EH (cell line): ENCODE results near the gene HOXC9.

Experiments used
- DNase-seq: peaks from one replicate; pipeline ENCODE4 v3.0.0-alpha.2; 2015; ENCODE audit warnings: low read depth

The HOXC9 gene

DNA sequence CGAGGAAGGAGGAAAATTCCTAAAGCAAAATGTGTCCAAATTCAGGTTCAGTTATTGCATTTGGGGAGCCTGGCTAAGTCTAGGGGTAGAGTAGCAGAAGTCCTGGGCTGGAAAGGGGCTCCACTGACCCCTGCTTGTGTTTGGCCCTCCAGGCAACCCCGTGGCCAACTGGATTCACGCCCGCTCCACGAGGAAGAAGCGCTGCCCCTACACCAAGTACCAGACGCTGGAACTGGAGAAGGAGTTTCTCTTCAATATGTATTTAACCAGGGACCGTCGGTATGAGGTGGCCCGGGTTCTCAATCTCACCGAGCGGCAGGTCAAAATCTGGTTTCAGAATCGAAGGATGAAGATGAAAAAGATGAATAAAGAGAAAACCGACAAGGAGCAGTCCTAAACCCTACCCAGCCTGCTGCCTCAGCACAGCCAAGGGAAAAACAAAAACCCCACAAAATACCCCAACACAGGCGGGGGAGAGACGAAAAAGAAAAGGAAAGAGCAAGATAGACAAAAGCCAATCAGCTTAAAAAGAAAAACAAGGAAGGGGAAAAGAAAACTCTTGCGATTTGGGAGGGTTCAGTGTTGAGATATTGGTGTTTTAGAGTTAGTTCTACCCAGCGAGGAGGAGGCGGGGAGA, 2.4 kb downstream of the HOXC9 start:
- DNase-seq = no peak

DNA sequence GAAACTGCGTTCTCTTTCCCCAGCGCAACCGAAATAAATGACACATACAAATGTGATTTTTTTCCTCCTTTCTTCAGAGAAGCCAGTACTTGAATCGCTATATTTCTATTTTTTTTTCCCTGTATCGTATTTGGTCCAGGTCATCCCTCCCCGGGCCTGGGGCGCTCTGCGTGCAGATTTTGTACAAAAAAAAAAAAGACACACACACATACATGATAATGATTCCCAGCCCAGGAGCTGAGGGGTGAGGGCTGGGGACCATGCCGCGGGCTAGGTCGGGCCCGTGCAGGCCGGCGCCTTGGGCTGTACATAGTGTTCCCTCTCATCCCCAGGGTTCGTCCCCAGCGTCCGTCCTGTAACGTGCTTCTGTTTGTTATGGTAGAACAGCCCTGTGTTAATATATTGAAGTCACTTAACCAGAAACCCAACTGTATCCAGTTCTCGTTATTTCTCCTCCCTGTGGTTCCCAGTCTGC, 3.0 kb downstream of the HOXC9 start:
- DNase-seq = no peak

DNA sequence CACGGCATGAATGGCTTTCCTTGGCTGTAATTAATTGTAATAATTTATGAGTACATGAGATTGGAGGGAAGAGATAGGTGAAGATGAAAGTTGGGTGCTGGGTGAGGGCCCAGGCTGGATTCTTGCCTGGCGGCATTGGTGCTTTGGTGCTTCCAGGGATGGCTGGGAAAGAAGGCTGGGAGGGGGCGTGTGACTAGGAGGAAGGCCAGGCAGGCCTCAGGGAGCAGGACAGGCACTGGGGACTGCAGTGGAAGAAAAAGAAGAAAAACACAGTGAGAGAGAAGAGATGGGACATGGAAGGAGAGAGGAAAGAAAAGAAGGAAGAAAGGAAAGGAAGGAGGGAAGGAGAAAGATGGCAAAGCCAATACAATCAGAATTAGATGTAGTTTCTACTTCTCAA, 3.7 kb downstream of the HOXC9 start:
- no peak for DNase-seq

DNA sequence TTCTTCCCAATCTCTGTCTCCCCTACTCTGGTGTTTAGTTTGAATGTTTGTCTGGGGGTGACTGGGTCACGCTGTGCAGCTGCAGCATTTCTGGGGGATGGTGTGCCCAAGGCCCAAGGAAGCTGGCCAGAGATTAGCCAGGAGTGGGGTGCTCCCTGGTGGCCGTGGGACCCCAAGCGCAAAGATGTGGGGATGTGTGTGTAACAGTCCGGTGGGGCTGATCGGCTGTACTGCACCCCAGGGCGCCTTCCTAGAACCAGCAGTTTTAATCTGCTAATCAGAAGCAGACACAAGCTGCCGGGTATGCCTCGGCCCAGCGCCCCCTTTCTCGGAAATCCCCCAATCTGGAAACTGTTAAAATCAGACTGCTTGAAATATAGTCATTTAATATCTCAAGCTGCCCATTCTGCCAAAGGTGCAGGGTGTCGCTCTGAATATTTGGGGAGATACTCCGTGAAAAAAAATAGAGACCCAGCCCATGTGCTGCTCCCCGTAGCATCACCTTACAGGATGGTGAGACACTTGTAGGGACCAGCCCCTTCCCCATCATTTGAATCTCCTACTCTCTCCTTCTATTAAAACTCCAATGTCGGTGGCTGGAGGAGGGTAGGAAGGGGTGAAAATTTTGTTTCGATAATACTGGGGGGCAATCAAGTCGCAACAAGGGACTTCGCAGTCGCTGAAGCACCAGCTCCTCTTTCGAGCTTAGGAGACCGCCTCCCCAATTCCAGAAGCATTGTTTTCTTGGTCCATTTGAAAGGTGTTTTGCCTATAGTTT, 4.3 kb downstream of the HOXC9 start:
- no peak for DNase-seq

DNA sequence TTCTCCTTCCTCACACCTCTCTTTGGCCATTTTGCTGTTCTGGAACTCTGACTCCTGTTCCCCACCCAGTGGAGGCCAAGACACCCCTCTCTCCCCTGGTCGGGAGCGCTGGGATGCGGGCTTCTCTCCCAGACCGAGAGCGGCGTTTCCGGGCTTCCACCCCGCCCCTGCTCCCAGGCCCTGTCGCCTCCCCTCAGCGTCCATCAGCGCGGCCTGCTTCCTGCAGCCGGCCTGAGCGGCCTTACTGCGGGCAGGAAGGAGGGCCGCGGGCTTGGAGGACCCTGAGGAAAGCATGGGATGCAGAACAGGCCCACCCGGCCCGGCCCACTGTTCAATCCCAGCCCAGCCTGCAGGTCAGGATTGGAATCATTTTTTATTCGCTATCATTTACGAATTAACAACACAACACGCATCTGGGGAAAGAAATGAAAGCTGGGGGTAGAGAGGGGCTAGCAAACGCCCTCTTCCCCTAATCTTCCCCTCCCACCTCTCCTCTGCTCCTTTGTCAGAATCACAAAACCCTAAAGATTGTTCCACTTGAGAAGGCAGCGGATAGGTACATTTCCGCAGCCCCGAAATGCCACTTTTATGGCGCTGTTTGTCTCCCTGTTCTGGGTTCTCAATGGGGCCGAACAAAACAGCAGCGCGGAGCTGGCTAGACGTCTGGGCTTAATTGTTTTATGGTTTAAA, 5.0 kb downstream of the HOXC9 start:
- DNase-seq = no peak

DNA sequence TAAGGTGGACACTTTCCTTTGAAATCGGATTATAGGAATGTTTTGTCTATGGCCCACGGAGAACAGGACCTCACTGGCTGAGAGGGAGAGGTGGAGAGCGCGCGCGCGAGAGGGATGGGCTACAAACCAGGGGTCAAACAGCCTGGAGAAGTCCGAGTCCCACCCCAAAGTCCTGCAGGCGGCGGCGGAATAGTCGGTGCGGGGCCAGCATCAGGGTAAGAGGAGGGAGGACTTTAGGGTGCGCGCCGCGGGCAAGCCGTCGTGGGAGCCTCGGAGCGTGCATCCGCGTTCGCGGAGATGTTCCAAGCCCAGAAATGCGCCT, 5.5 kb downstream of the HOXC9 start:
- no peak for DNase-seq

DNA sequence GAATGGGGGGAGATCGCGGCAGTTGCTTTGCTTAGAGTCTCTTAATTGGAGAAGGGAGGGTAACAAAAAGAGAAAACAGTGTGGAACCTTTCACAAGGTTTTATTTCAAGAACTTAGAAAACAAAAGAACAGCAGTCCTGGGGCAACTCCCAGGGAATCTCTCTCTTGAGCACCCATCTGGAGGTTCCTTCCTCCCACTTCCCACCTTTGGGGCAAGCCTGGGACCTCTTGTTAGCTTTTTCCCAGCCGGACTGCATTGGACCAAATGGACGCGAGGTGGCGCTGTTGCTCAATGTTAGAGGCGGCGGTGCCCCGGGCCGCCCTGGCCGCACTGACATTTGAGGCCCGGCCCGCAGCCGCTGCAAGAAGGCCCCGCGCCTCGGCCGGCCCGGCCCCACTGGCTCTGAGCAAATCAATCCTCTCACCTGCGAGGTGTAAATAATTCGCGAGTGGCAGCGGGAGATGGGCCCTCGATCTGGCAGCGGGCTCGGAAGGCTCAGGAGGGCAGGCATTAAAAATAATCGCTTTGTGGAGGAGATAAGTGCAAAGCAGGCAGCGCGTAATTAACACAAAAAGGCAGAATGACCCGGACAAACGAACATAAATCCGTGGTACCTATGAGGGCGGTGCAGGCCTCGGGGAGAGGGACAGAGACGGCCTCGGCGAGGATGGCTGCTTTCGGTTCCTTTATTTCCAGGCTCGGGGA, 6.0 kb downstream of the HOXC9 start:
- peak; percentile 77 for DNase-seq

DNA sequence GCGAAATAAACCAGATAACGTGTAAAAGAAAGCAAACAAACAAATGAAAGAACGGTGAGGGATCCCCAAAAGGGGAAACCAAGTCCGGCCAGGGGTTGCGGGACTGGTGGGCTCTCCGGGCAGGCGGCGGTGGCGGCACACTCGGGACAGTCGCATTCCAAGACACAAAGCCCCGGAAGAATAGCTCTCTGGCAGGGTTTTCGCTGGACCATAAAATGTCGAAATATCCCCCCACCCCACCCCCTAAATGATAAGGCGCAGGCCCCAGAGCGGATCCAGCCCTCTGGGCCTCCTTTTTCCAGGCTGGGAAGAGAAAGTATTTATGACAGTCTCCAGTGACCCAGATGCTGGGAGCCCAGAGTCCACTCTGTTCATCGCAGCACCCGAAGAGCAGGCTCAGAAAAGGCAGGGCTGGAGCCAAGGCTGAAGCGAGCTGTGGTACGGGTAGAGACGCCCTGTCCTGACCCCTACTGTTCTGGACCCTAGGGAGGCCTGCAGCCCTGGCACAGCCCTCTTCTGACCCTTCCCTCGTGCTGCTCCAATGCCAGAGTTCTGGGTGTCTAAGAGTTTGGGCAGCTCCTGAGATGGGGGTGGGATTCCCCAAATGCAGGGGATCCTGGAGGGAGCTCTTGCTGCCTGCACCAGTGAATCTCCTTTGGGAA, 6.7 kb downstream of the HOXC9 start:
- no peak for DNase-seq

DNA sequence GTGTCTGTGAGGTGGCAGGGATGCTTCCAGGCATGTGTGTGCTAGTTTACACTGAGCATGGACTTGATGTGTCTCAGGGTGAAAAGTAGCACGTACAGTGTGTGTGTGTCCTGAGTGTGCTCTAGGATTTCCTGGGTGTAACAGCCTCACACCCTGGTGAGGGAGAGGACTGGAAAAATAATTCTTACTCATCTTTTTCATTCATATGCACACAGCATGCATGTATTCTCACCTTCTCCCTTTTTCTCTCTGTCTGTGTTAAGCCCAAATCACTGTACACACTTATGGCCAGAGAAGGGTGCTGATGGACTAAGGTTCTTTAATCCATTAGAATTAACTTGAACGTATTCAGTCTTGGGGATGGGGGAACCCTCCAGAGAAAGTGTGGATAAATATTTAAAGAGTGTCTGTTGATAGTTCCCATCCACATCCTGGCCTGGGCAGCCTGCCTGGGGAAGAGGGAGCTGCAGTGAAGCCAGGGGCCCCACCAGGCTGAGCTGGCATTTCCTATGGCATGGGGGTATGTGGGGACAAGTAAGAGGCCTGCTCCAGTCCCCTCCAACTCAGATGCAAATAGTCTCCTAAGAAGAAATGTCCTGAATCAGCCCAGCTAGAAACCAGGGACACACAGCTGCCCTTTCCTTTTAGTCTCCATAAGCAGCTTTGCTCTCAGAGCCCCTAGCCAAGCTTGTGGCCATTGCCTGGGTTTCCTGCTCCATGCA, 7.7 kb downstream of the HOXC9 start:
- no peak for DNase-seq

DNA sequence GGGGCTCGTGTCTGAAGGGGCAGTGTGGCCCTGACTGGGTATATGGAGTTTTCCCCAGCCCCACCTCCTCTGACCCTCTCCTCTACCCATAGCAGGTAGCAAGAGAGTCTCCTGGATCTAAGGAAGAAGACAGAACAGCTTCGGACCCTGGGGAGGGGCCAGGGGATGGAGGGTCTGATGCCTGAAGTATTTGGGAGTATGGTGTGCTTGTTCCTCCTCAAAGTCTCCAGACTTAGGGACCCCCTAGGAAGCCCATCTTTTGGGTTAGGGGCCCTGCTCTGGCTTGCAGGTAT, 8.2 kb downstream of the HOXC9 start:
- no peak for DNase-seq

DNA sequence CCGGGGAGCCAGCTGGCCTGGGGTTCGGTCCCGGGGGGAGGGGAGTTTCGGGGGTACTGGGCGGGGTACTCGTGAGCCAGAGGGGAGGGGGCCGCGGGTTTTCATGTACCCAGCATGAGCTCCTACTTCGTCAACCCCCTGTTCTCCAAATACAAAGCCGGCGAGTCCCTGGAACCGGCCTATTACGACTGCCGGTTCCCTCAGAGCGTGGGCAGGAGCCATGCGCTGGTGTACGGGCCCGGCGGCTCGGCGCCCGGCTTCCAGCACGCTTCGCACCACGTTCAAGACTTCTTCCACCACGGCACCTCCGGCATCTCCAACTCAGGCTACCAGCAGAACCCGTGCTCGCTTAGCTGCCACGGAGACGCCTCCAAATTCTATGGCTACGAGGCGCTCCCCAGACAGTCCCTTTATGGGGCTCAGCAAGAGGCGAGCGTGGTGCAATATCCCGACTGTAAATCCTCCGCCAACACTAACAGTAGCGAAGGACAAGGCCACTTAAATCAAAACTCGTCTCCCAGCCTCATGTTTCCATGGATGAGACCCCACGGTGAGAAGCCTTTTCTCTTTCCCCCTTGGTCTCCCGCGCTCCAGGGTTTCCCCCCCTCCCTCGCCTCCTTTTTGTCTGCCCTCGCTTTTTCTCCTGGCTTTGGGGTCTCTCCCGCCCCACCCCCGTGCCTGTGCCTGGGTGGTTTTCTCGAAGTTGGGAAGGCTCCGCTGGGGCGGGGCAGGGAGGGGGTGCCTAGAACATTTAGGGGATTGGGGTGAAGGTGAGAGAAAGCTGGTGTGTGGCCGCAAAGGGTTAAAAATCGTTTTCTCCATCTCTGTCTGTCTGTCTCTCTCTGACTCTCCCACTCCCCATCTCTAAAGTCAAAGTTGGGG, 9.5 kb downstream of the HOXC9 start:
- DNase-seq = peak; percentile 40

DNA sequence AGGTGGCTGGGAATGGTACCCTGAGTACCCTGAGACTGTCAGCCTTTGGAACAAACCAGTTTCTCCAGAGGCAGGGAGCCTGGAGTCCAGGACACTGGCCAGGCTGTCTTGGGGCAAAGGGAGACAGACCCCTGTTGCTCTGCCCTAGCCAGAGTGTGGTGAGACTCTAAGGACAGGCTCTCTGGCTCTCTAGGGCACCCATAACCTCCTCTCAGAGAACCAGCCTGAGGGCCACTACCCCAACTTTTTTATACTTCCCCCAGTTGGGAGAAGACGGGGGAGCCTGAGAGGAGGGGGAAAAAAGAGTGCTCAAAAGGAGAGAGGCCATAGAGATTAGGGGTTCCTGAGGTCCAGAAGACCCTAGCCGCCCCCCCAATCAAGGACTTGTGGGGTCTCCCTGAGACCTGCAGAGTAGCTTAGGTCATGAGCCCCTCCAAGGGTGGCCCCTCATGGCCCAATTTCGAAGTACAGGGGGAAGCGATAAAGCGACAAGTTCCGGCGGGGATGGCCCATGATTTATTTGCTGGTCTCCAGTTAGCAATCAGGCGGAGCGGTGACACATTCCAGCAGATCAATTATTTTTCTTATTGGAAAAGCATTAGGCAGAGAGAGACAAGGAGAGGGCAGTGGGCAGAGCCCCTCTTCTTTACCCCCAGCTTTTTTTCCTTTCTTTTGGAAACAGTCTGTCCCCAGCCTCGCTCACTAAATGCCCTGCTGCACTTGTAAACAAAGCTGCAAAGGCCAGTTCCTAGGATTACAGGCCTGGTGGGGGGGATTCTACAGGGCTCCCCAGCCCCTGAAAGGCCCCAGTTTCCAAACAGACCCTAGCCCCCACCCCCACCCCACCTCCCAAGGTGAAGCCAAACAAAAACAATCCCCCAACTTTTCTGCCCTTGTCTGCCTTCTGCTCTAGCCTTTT, 10.4 kb downstream of the HOXC9 start:
- DNase-seq = no peak

DNA sequence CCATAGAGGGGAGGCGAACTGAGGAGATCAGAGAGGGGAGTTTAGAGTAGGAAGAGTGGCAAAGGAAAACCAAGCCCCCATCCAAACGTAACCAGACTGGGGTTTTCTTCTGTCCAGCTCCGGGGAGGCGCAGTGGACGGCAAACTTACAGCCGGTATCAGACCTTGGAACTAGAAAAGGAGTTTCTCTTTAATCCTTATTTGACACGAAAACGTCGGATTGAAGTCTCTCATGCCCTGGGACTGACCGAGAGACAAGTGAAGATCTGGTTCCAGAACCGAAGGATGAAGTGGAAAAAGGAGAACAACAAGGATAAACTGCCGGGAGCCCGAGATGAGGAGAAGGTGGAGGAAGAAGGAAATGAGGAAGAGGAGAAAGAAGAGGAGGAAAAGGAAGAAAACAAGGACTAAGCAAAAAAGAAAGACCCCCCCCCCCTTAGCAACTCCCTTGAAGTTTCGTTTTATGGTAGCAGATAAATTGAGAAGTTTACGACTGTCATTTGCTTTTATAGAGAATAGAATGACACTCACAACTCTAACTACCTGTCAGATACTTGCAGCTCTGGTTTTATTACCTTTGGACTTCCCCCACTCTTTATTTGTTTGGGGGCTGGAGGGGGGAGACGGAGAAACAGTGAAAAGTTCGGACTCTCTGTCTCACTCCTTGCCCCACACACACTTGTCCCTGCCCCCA, 11.2 kb downstream of the HOXC9 start:
- DNase-seq = no peak

DNA sequence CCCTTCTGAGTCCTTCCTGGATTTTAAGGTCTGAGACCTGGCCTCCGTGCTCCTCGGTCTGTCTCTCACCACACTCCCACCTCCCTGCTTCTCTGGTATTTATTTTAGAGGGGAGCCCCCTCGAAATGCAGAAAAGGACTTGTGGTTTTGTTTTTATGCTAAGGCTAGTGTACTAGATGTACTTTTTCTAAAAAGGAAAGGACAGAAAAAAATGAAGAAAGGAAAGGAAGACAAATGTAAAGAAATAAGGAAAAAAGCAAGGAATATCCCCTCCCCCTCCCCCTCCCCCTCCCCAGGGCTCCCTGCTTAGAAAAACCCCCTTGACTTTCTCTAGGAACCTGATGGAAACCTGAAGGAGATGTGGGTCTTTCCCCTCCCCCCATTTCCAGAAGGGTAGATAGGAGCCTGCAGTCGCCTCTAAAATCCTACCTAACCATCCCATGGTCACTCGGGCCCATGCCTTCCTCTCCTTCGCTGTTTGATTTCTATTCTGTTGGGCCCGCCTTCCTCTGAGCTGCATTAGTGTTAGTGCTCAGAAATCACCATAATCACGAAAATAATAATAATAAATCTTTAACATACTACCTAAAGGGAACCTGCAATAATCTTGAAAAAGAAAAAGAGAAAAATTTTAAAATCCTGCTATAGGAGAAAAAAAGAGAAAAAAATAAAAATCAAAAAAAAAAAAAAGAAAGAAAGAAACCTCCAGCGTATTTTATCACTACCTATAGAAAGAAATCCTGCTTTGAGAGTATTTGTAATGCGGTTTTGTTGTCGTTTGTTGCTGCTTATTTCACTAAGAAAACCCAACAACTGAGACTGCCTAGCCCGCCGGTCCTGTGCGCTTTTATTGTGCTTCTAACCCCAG, 11.9 kb downstream of the HOXC9 start:
- no peak for DNase-seq

DNA sequence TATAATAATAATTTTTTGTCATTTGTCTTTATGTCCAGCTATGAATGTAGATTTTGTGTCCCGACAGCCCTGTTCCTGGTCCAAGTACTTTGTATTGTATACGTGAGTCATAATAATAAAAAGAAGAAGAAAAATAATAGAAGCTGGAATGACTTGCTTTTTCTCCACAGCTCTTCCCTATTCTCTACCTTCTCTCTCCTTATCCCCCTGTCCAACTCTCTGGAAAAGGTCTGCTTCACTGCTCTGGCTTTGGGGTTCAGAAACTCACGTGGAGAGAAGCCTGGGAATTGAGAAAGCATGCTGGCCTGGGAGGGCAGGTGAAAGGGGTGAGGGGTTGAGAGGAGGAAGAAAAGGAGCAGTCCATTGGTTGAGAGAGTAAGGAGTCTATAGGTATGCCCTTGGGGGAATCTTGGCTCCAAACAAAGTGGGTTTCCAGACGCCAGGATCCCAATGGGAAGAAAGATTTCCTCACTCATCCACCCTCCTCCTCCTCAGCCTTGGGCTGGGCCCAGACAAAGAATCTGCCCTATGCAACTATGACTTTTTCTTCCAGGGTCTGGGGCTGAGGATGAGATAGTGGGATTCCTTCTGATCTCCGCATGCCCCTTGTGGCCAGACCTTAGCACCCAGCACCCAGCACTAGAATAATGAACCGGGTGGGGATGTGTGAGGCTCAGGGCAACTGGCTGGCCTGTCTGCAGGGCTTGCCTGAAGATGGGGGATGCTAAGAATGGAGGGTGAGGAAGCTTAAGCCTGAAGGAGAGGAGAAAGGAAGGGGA, 12.9 kb downstream of the HOXC9 start:
- DNase-seq = no peak

DNA sequence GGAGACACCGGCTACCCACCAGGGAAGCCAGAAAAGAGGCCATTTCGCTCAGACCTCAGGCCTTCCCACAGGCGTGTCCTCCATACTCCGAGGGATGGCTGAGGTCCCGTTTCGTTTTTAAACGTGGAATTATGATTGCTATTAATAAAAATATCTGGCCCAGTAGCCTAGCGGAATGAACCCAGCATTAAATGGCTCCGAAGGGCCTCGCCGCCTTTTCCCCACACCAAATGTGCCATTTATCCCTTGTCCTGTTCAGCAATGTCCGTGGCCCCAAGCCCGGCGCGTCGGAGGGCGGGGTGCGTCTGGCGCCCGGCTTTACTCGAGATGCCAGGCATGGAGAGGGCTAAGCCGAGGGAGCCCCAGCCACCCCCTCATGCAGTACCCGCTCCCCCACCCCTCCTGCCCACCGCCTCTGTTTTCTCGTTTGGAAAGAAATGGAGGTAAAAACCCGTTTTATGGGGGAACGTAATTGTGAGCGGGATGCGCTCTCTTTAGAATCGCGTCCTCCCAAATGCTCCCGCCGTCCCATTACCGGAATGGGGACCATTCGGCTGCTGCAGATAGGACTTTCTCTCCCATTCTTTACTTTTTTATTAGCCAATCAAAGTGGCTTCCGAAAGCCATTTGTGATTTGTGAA, 14.5 kb downstream of the HOXC9 start:
- no peak for DNase-seq
